Measurements from ENCODE around the gene TMEM128.
"Not testable (repeated sequence)": the region's sequence is repeated elsewhere in the genome, so short reads cannot be mapped to it uniquely, and the experiment has no call there.

The TMEM128 gene

GRCh38 chr4:4195354-4195753, 52.7 kb downstream of the TMEM128 start:
- Mint-ChIP-seq H3K27ac (no peak overlapping the region), H3K27me3 (peaks cover 24% of the 10 kb centered on the region), H3K4me1 (no peaks in the 10 kb centered on the region), H3K4me3 (no peak overlapping the region), H3K9me3 (no peaks in the 10 kb centered on the region), H3K36me3 (no peaks in the 10 kb centered on the region)
- CTCF ChIA-PET, result no interaction called here
- DNase-seq, result no peak

- H3K27ac Mint-ChIP-seq, H3K4me3 Mint-ChIP-seq, H3K4me1 Mint-ChIP-seq, H3K9me3 Mint-ChIP-seq, CTCF ChIA-PET, H3K36me3 Mint-ChIP-seq, DNase-seq: not testable (repeated sequence)
- peaks cover 25% of the 10 kb centered on the region for H3K27me3 Mint-ChIP-seq
These were observed 59.5 kb downstream of the TMEM128 start for GRCh38 chr4:4188557-4188956.
